ENCODE results near the gene ABCC4.

- no peak for TF ChIP-seq CTCF (IDR thresholded peaks at IDR 0.05)
- no peak for TF ChIP-seq POLR2A (IDR thresholded peaks at IDR 0.05)
Observed at GRCh38 chr13:95247852-95248251, 53.4 kb downstream of the ABCC4 start.
